ENCODE measurements around the gene ZNF582.

The ZNF582 gene

DNA sequence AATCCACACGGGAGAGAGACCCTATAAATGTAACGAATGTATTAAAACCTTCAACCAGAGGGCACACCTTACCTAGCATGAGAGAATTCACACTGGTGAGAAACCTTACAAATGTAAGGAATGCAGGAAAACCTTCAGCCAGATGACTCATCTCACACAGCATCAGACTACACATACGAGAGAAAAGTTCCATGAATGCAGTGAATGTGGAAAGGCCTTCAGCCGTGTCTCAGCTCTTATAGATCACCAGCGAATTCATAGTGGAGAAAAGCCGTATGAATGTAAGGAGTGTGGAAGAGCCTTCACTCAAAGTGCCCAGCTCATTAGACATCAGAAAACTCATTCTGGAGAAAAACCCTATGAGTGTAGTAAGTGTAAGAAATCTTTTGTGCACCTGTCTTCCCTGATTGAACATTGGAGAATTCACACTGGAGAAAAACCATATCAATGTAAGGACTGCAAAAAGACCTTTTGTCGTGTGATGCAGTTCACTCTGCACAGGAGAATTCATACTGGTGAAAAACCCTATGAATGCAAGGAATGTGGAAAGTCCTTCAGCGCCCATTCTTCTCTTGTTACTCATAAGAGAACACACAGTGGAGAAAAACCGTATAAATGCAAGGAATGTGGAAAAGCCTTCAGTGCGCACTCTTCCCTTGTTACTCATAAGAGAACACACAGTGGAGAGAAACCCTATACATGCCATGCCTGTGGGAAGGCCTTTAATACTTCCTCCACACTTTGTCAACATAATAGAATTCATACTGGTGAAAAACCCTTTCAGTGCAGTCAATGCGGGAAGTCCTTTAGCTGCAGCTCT, 16.0 kb downstream of the ZNF582 start:
- no peak overlapping the region for H3K4me3 ChIP-seq (ENCODE audit: low read depth, low read length)
- TF ChIP-seq, protein P1, sequence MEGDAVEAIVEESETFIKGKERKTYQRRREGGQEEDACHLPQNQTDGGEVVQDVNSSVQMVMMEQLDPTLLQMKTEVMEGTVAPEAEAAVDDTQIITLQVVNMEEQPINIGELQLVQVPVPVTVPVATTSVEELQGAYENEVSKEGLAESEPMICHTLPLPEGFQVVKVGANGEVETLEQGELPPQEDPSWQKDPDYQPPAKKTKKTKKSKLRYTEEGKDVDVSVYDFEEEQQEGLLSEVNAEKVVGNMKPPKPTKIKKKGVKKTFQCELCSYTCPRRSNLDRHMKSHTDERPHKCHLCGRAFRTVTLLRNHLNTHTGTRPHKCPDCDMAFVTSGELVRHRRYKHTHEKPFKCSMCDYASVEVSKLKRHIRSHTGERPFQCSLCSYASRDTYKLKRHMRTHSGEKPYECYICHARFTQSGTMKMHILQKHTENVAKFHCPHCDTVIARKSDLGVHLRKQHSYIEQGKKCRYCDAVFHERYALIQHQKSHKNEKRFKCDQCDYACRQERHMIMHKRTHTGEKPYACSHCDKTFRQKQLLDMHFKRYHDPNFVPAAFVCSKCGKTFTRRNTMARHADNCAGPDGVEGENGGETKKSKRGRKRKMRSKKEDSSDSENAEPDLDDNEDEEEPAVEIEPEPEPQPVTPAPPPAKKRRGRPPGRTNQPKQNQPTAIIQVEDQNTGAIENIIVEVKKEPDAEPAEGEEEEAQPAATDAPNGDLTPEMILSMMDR (IDR thresholded peaks at IDR 0.05; ENCODE audit: low read depth, low read length, missing control alignments), result no peak
- in situ Hi-C loops (cut with HindIII; ENCODE audit: low sequenced_read_pairs), result no loop called here
- DNase-seq (ENCODE audit: low read depth), result no peak

- H3K4me3 ChIP-seq (ENCODE audit: low read depth, low read length), result no peak overlapping the region
- in situ Hi-C loops (cut with HindIII; ENCODE audit: low sequenced_read_pairs), result no loop called here
- DNase-seq (ENCODE audit: low read depth), result no peak
- TF ChIP-seq, protein P1 (IDR thresholded peaks at IDR 0.05; ENCODE audit: low read depth, low read length, missing control alignments), result no peak
These were observed 21.1 kb downstream of the ZNF582 start for GRCh38 chr19:56372281-56372680.

- DNase-seq (ENCODE audit: low read depth), result no peak
- TF ChIP-seq, protein P1 (IDR thresholded peaks at IDR 0.05; ENCODE audit: low read depth, low read length, missing control alignments), result no peak
- no peak overlapping the region for H3K4me3 ChIP-seq (ENCODE audit: low read depth, low read length)
- in situ Hi-C loops (cut with HindIII; ENCODE audit: low sequenced_read_pairs), result no loop called here
These were observed 23.3 kb downstream of the ZNF582 start for GRCh38 chr19:56369886-56370676.

DNA sequence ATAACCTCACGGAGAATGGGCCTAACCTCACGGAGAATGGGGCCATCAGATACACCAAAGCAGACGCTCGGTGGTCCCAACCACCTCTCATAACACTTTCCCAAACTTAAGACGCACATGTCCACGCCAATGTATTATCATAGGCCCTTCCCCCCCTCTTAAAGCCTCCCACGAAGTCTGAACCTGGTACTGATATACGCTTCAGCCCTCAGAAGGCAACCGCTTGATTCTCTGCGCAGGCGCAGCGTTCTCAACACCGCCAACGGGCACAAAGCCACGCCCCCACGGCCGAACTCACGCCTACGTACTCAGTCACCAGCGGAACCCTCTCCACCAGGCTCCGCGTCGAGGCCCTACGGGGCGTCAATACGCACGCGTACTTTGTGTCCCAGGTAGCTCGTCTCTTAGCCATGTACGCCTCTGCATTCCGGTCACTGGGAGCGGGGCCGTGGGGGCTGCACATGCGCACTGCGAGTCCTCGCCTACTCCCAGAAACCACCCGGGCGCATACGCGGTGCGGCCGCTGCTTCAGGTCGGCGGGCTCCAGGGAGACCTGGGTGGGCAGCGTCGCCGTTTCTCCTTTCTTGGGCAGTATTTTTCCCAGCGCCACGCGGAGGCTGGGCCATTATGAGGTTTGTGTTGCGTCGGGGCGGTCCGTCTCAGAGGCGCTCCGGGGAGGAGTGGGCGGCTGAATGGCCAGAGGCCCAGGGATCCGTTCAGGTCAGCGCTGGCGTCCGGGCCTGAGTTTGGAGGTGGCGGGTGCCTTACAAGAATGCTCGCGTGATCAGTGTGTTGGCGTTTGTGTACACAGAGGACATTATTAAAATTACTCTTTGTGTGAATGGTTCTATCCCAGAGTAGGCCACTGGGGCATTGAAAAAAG, 25.3 kb downstream of the ZNF582 start:
- peak overlapping the region; percentile 65 for H3K4me3 ChIP-seq (ENCODE audit: low read depth, low read length)
- TF ChIP-seq, protein P1 (IDR thresholded peaks at IDR 0.05; ENCODE audit: low read depth, low read length, missing control alignments), result no peak
- peak; percentile 84 for DNase-seq (ENCODE audit: low read depth)
- in situ Hi-C loops (cut with HindIII; ENCODE audit: low sequenced_read_pairs), result no loop called here

DNA sequence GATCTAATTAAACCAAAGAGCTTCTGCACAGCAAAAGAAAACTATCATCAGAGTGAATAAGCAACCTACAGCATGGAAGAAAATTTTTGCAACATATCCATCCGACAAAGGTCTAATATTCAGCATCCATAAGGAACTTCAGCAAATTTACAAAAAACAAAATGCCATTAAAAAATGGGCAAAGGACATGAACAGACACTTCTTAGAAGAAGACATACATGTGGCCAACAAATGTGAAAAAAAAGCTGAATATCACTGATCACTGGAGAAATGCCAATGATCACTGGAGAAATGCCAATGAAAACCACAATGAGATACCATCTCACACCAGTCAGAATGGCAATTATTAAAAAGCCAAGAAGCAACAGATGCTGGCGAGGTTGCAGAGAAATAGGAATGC, 32.5 kb downstream of the ZNF582 start:
- TF ChIP-seq, protein P1 (IDR thresholded peaks at IDR 0.05; ENCODE audit: low read depth, low read length, missing control alignments), result no peak
- in situ Hi-C loops (cut with HindIII; ENCODE audit: low sequenced_read_pairs), result no loop called here
- no peak overlapping the region for H3K4me3 ChIP-seq (ENCODE audit: low read depth, low read length)
- DNase-seq (ENCODE audit: low read depth), result no peak

- in situ Hi-C loops (cut with HindIII; ENCODE audit: low sequenced_read_pairs), result no loop called here
- TF ChIP-seq, protein P1 (IDR thresholded peaks at IDR 0.05; ENCODE audit: low read depth, low read length, missing control alignments), result no peak
- H3K4me3 ChIP-seq (ENCODE audit: low read depth, low read length), result no peak overlapping the region
- DNase-seq (ENCODE audit: low read depth), result no peak
These were observed 36.4 kb downstream of the ZNF582 start for GRCh38 chr19:56356944-56357343.

All from astrocyte of the cerebellum (primary cell).